H1 (cell line): ENCODE data around the gene SGPP2. TPM values are rescaled to one million over a fixed set of nuclear protein-coding genes. Genes with fewer than 3 reads are reported as not detected.

Source experiments
- CTCF ChIA-PET: fragments of 300-600 bp; sonication (Branson Sonifier 250); formaldehyde crosslinking; loops from one replicate; lab custom pipeline; 2021; ENCODE audit not compliant: partially characterized antibody; lab: Charles Lee
- POLR2A ChIA-PET: fragments of 300-600 bp; sonication (Branson Sonifier 250); formaldehyde crosslinking; loops from one replicate; lab custom pipeline; 2021; ENCODE audit warnings: inconsistent platforms; ENCODE audit not compliant: partially characterized antibody; lab: Charles Lee
- DNase-seq, 2 experiments: peaks; one replicate each; pipeline versions ENCODE4 v3.0.0 to v3.0.0-alpha.2; 2010 to 2022; ENCODE audit warnings: low spot score in 2 of 2, low read depth in 1 of 2, mixed read lengths in 1 of 2
- FAIRE-seq: peaks from 2 replicates; lab custom pipeline; 2011; peaks lifted over from hg19 to GRCh38; lab: Jason Lieb, UNC
- H2AFZ ChIP-seq: 2 replicates; pipeline ENCODE4 v1.8.1; 2012; ENCODE audit warnings: low read length, inconsistent platforms
- H2AK5ac ChIP-seq: 2 replicates; pipeline ENCODE4 v1.6.1; 2013; ENCODE audit warnings: low read depth, low read length
- H2BK120ac ChIP-seq: replicated peaks from 2 replicates; pipeline ENCODE3; 2013; ENCODE audit warnings: low read depth, low read length, inconsistent platforms
- H2BK12ac ChIP-seq: 2 replicates; pipeline ENCODE4 v1.6.1; 2013; ENCODE audit warnings: low read depth, low read length
- H2BK15ac ChIP-seq: 2 replicates; pipeline ENCODE4 v1.6.1; 2013; ENCODE audit warnings: low read length
- H2BK20ac ChIP-seq: 2 replicates; pipeline ENCODE4 v1.6.1; 2013; ENCODE audit warnings: low read length
- H2BK5ac ChIP-seq: 2 replicates; pipeline ENCODE4 v1.6.1; 2013; ENCODE audit warnings: low read depth, low read length
- H3K14ac ChIP-seq: 2 replicates; pipeline ENCODE4 v1.6.1; 2013; ENCODE audit warnings: inconsistent platforms; ENCODE audit not compliant: insufficient read length
- H3K18ac ChIP-seq: 2 replicates; pipeline ENCODE4 v1.6.1; 2013; ENCODE audit warnings: low read length; ENCODE audit errors: extremely low read depth
- H3K23ac ChIP-seq: 2 replicates; pipeline ENCODE4 v1.6.1; 2013; ENCODE audit warnings: inconsistent platforms; ENCODE audit not compliant: insufficient read length
- H3K23me2 ChIP-seq: 2 replicates; pipeline ENCODE4 v1.6.1; 2013; ENCODE audit warnings: low read depth, low read length
- H3K27ac ChIP-seq: 2 replicates; pipeline ENCODE4 v1.6.1; 2011; ENCODE audit warnings: low read depth, low read length, inconsistent platforms
- H3K27me3 ChIP-seq, 4 experiments: replicated peaks in 1 of 4; 1 replicate in 1 of 4; 2 replicates in 3 of 4; pipeline versions ENCODE4 v1.6.1 to v1.8.1; 2011 to 2013; ENCODE audit warnings: low read length in 3 of 4, mild to moderate bottlenecking in 3 of 4, inconsistent platforms in 2 of 4, mixed read lengths in 2 of 4, moderate library complexity in 1 of 4; ENCODE audit not compliant: control insufficient read depth in 3 of 4, insufficient read depth in 3 of 4; ENCODE audit errors: extremely low read depth in 1 of 4
- H3K36me3 ChIP-seq, 4 experiments: 2 replicates each; pipeline versions ENCODE4 v1.6.1 to v1.8.1; 2011 to 2013; ENCODE audit warnings: mild to moderate bottlenecking in 4 of 4, low read length in 3 of 4, moderate library complexity in 2 of 4, control low read depth in 1 of 4, inconsistent platforms in 1 of 4; ENCODE audit not compliant: insufficient read depth in 4 of 4, control insufficient read depth in 2 of 4
- H3K4ac ChIP-seq: replicated peaks from 2 replicates; pipeline ENCODE3; 2013; ENCODE audit warnings: low read length, low read depth, mixed read lengths, inconsistent platforms; ENCODE audit not compliant: insufficient read length
- H3K4me1 ChIP-seq, 4 experiments: replicated peaks in 1 of 4; 1 replicate in 1 of 4; 2 replicates in 3 of 4; pipeline versions ENCODE4 v1.6.1 to v1.8.1; 2011 to 2013; ENCODE audit warnings: low read length in 3 of 4, inconsistent platforms in 2 of 4, mixed read lengths in 1 of 4; ENCODE audit not compliant: insufficient read depth in 4 of 4, control insufficient read depth in 3 of 4
- H3K4me2 ChIP-seq, 2 experiments: 2 replicates each; pipeline versions ENCODE4 v1.6.1 to v1.8.1; 2011 to 2013; ENCODE audit warnings: low read depth in 2 of 2, low read length in 2 of 2, control low read depth in 1 of 2, inconsistent platforms in 1 of 2, mild to moderate bottlenecking in 1 of 2; ENCODE audit not compliant: insufficient read depth in 1 of 2
- H3K4me3 ChIP-seq, 4 experiments: fragments of 200-600, 300-600 bp in 1 of 4; sonication (generic), shearing (Covaris generic), sonication (Bioruptor Twin) in 1 of 4; 2 replicates each; pipeline versions ENCODE4 v1.5.1 to v1.8.1; 2011 to 2016; ENCODE audit warnings: low read length in 4 of 4, low read depth in 3 of 4, control low read depth in 2 of 4, inconsistent platforms in 2 of 4, mild to moderate bottlenecking in 2 of 4, mixed read lengths in 1 of 4, moderate library complexity in 1 of 4; ENCODE audit not compliant: insufficient read depth in 2 of 4; ENCODE audit errors: extremely low read depth in 1 of 4
- H3K56ac ChIP-seq: replicated peaks from 2 replicates; pipeline ENCODE3; 2013; ENCODE audit warnings: low read depth, mild to moderate bottlenecking, mixed read lengths, low read length, inconsistent platforms; ENCODE audit not compliant: insufficient read length
- H3K79me1 ChIP-seq: 2 replicates; pipeline ENCODE4 v1.6.1; 2013; ENCODE audit warnings: low read depth, low read length, control low read depth
- H3K79me2 ChIP-seq, 2 experiments: 2 replicates each; pipeline versions ENCODE4 v1.6.1 to v1.8.1; 2012 to 2013; ENCODE audit warnings: low read length in 2 of 2, mild to moderate bottlenecking in 2 of 2, inconsistent platforms in 1 of 2; ENCODE audit not compliant: insufficient read depth in 2 of 2, control insufficient read depth in 1 of 2
- H3K9ac ChIP-seq, 4 experiments: replicated peaks in 1 of 4; 1 replicate in 1 of 4; 2 replicates in 3 of 4; pipeline versions ENCODE4 v1.6.1 to v1.8.1; 2011 to 2013; ENCODE audit warnings: low read depth in 3 of 4, low read length in 3 of 4, control low read depth in 2 of 4, mild to moderate bottlenecking in 2 of 4, moderate library complexity in 2 of 4, inconsistent platforms in 1 of 4; ENCODE audit errors: extremely low read depth in 1 of 4
- H3K9me3 ChIP-seq, 2 experiments: 2 replicates each; pipeline versions ENCODE4 v1.6.1 to v1.8.1; 2012 to 2013; ENCODE audit warnings: mild to moderate bottlenecking in 2 of 2, moderate library complexity in 2 of 2, control low read depth in 1 of 2, inconsistent platforms in 1 of 2, low read depth in 1 of 2, low read length in 1 of 2, mixed read lengths in 1 of 2; ENCODE audit not compliant: insufficient read depth in 2 of 2
- H4K20me1 ChIP-seq, 2 experiments: replicated peaks in 1 of 2; 2 replicates each; pipeline versions ENCODE3 to v1.8.1; 2011 to 2013; ENCODE audit warnings: inconsistent platforms in 2 of 2, low read length in 2 of 2, mild to moderate bottlenecking in 1 of 2; ENCODE audit not compliant: insufficient read depth in 2 of 2, control insufficient read depth in 1 of 2
- H4K5ac ChIP-seq: 2 replicates; pipeline ENCODE4 v1.6.1; 2013; ENCODE audit warnings: low read length, low read depth, mixed read lengths, inconsistent platforms; ENCODE audit not compliant: insufficient read length
- H4K8ac ChIP-seq: 2 replicates; pipeline ENCODE4 v1.8.0; 2013; ENCODE audit warnings: mild to moderate bottlenecking, moderate library complexity, low read length, inconsistent platforms; ENCODE audit not compliant: insufficient read depth; ENCODE audit errors: extremely low read depth
- H4K91ac ChIP-seq: replicated peaks from 2 replicates; pipeline ENCODE3; 2013; ENCODE audit warnings: low read length, mixed read lengths, inconsistent platforms; ENCODE audit not compliant: insufficient read length
- BACH1 ChIP-seq: IDR thresholded peaks from 2 replicates; pipeline ENCODE4 v1.6.1; 2012; ENCODE audit warnings: low read length, improper control_type of control experiment
- BCL11A ChIP-seq, 2 experiments: IDR thresholded peaks; one replicate each; pipeline ENCODE4 v1.6.1; 2011; ENCODE audit warnings: low read depth in 2 of 2, low read length in 2 of 2, mild to moderate bottlenecking in 2 of 2
- BRCA1 ChIP-seq: IDR thresholded peaks from 2 replicates; pipeline ENCODE4 v1.6.1; 2012; ENCODE audit warnings: low read depth, low read length, improper control_type of control experiment
- CBX5 ChIP-seq: fragments of 300-800, 300-1000 bp; sonication (generic); IDR thresholded peaks from 2 replicates; pipeline ENCODE4 v1.7.1; 2016; ENCODE audit warnings: antibody characterized with exemption, low read length, low read depth
- CHD2 ChIP-seq: IDR thresholded peaks from 2 replicates; pipeline ENCODE4 v1.6.1; 2012; ENCODE audit warnings: low read length, improper control_type of control experiment
- CREB1 ChIP-seq: IDR thresholded peaks from 2 replicates; pipeline ENCODE4 v1.6.1; 2012; ENCODE audit warnings: inconsistent platforms
- GABPA ChIP-seq: IDR thresholded peaks from 2 replicates; pipeline ENCODE4 v1.6.1; 2011; ENCODE audit warnings: mild to moderate bottlenecking, low read length, moderate library complexity, borderline replicate concordance; ENCODE audit not compliant: insufficient read depth
- POLR2A ChIP-seq, 2 experiments: IDR thresholded peaks; 1 replicate in 1 of 2; 2 replicates in 1 of 2; pipeline ENCODE4 v1.6.1; 2011; ENCODE audit warnings: low read depth in 2 of 2, low read length in 2 of 2, mild to moderate bottlenecking in 2 of 2; ENCODE audit errors: control extremely low read depth in 1 of 2
- POU5F1 ChIP-seq: IDR thresholded peaks from 2 replicates; pipeline ENCODE4 v1.6.1; 2011; ENCODE audit warnings: low read depth, mild to moderate bottlenecking, low read length, moderate library complexity
- RBBP5 ChIP-seq: IDR thresholded peaks from 2 replicates; pipeline ENCODE4 v1.7.1; 2012; ENCODE audit warnings: low read depth, mild to moderate bottlenecking, inconsistent platforms, low read length, moderate library complexity, borderline replicate concordance
- WGBS, 2 experiments: shearing (Covaris generic) in 1 of 2; methylation state at CpG; one replicate each; pipeline versions ENCODE4 v1.1.6 to v1.1.7; 2013 to 2015; ENCODE audit warnings: low lambda C conversion rate in 2 of 2, mixed read lengths in 2 of 2, inconsistent platforms in 1 of 2, low coverage in 1 of 2, missing lambda C conversion rate in 1 of 2; ENCODE audit not compliant: insufficient replicate concordance in 2 of 2, insufficient coverage in 1 of 2, insufficient read length in 1 of 2; ENCODE audit errors: extremely low coverage in 1 of 2, missing lambda C conversion rate in 1 of 2; 5-methylcytosine and 5-hydroxymethylcytosine counted together
- polyA plus RNA-seq, 7 experiments: library from polyadenylated mRNA; depleted of rRNA in 3 of 7; stranded (reverse) in 5 of 7; unstranded in 2 of 7; fragments of >200 nt in 5 of 7; fragments of 200-250 nt in 2 of 7; gene quantifications; 1 replicate in 5 of 7; 2 replicates in 1 of 7; 4 replicates in 1 of 7; pipeline versions ENCODE4 v1.2.1 to v1.2.3, GENCODE V29; 2011 to 2013; ENCODE audit warnings: missing spikeins in 2 of 7, mixed read lengths in 2 of 7
- total RNA-seq: library from RNA; stranded (reverse); fragmentation: NEBNext Ultra II Directional; extraction: Animal tissue kit (Norgen Biotek cat#: 25700); gene quantifications from 2 replicates; pipeline ENCODE4 v1.2.1, GENCODE V29; 2021

Gene SGPP2
- total and polyA plus RNA-seq, 2 of the 8 experiments (the other 6 are each of a cell fraction or from before 2014, with no cell fraction given): 0.29 TPM; not detected in 1

DNA sequence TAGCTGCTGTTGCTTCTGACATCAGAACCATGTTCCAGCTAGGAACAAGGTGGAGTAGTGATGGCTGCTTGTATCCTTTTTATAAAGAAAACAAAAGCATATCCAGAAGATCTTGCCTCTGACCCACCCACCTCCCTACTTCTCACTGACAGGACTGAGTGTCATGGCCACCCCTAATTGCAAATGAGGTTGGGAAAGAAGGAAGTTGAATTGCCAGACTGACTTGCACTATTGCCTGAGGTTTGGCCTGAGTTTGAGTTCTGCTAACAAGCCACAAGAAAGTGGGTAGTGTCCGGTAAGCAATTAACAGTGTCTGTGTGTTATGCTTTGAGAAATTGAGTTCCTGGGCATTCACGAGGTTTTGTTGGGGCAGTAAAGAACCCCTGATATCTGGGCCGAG lies 22.8 kb downstream of the SGPP2 start:
- no peaks in the 10 kb centered on the region for H3K23me2 ChIP-seq
- H3K9me3 ChIP-seq: no peaks in the 10 kb centered on the region
- H4K91ac ChIP-seq: no peak overlapping the region
- ChIA-PET CTCF (interaction anchor here (1.2 kb wide), 1 partner anchor 42 kb away, joined by 3 read pairs; no protein-coding TSS in a partner anchor), POLR2A (no interaction called here)
- no peaks in the 10 kb centered on the region for H3K4me1 ChIP-seq
- H3K56ac ChIP-seq: no peak overlapping the region
- no peak overlapping the region for H3K4ac ChIP-seq
- H2AK5ac ChIP-seq: no peak overlapping the region
- H3K4me2 ChIP-seq: no peak overlapping the region
- no peak overlapping the region for H2BK12ac ChIP-seq
- FAIRE-seq: no peak
- no peak overlapping the region for H3K14ac ChIP-seq
- no peak overlapping the region for H2BK5ac ChIP-seq
- H4K5ac ChIP-seq: no peak overlapping the region
- no peak overlapping the region for H2BK120ac ChIP-seq
- H2BK15ac ChIP-seq: no peak overlapping the region
- no peak overlapping the region for H3K18ac ChIP-seq
- no peak overlapping the region for H3K27ac ChIP-seq
- H3K79me2 ChIP-seq: no peaks in the 10 kb centered on the region
- no peak overlapping the region for H3K23ac ChIP-seq
- no peak for DNase-seq
- no peak overlapping the region for H3K4me3 ChIP-seq
- no peak overlapping the region for H2BK20ac ChIP-seq
- H4K8ac ChIP-seq: no peak overlapping the region
- H2AFZ ChIP-seq: no peak overlapping the region
- H4K20me1 ChIP-seq: no peaks in the 10 kb centered on the region
- H3K79me1 ChIP-seq: no peaks in the 10 kb centered on the region
- H3K9ac ChIP-seq: no peak overlapping the region
- H3K36me3 ChIP-seq: no peaks in the 10 kb centered on the region
- no peaks in the 10 kb centered on the region for H3K27me3 ChIP-seq
- WGBS, 2 experiments: 84% methylated on average over 3 of the region's 3 CpGs; no CpG with 5 or more reads in 1 of the 2 experiments
- TF ChIP-seq CBX5 (no peak), BCL11A (IDR thresholded peaks at IDR 0.05; ENCODE audit: low read depth in 2 of 2, low read length in 2 of 2) (no peak), BRCA1 (no peak), CREB1 (no peak), BACH1 (no peak), POU5F1 (no peak), RBBP5 (no peak), GABPA (no peak), POLR2A (IDR thresholded peaks at IDR 0.05; ENCODE audit: control extremely low read depth in 1 of 2, low read depth in 2 of 2, low read length in 2 of 2) (no peak), CHD2 (no peak)
